Left lobe of liver (tissue), 2 donors: ENCODE data around the gene UCHL5. TPM values are rescaled to one million over a fixed set of nuclear protein-coding genes. Genes with fewer than 3 reads are reported as not detected.

Experiments
- ATAC-seq: fragments of 200-7000 bp; cut with Tn5 transposase; one replicate; pipeline ENCODE4 v1.9.1; 2020; ENCODE audit warnings: mild to moderate bottlenecking, moderate library complexity
- DNase-seq: peaks from one replicate; pipeline ENCODE4 v3.0.0-alpha.2; 2020; ENCODE audit warnings: low spot score
- total RNA-seq: library from RNA; stranded (reverse); gene quantifications from one replicate; pipeline ENCODE4 v1.2.1, GENCODE V29; 2021
- donor health status: DM: no; HTN: no; CAD: no; lungs with moderate emphysema.
- donor health status: DM: no; HTN: yes; CAD: no.

Gene UCHL5
- total RNA-seq, 1 donor from 2014 or later = 15.2 TPM

GRCh38 chr1:192969091-192969490 lies 90.1 kb downstream of the UCHL5 start:
- ATAC-seq (no peak), DNase-seq (no peak)

- DNase-seq (no peak), ATAC-seq (peak; percentile 71)
These were observed 90.8 kb downstream of the UCHL5 start for GRCh38 chr1:192968323-192968722.

GRCh38 chr1:192967901-192968300 lies 91.3 kb downstream of the UCHL5 start:
- no peak for ATAC-seq
- no peak for DNase-seq

GRCh38 chr1:192967211-192967877 lies 91.8 kb downstream of the UCHL5 start:
- ATAC-seq (no peak), DNase-seq (no peak)

GRCh38 chr1:192966073-192966472 lies 93.1 kb downstream of the UCHL5 start:
- DNase-seq (no peak), ATAC-seq (no peak)

GRCh38 chr1:192962901-192963300 lies 96.3 kb downstream of the UCHL5 start:
- no peak for ATAC-seq
- no peak for DNase-seq

Other genes with a start within 250 kb of the UCHL5 start
- 21.4 TPM for gene RO60, start 252 bp upstream of the UCHL5 start, total RNA-seq
- 13.2 TPM for gene GLRX2, start 46.1 kb upstream of the UCHL5 start, total RNA-seq
- 17.9 TPM for gene CDC73, start 62.7 kb upstream of the UCHL5 start, total RNA-seq
- 0.13 TPM for gene B3GALT2, start 127.3 kb upstream of the UCHL5 start, total RNA-seq